Omental fat pad (tissue), 4 donors: ENCODE results near the gene FSIP1. TPM values are rescaled to one million over a fixed set of nuclear protein-coding genes. Genes with fewer than 3 reads are reported as not detected.

Source experiments
- ATAC-seq: fragments of 150-250 bp; one replicate; pipeline ENCODE4 v1.9.1; 2016; ENCODE audit warnings: mild to moderate bottlenecking, moderate library complexity; ENCODE audit not compliant: low FRiP score
- DNase-seq: peaks from one replicate; pipeline ENCODE4 v3.0.0-alpha.2; 2019; ENCODE audit warnings: low spot score
- total RNA-seq, 4 donors: library from RNA; depleted of rRNA; stranded (reverse); fragments of >200 nt; gene quantifications; one replicate each; pipeline ENCODE4 v1.1.0, GENCODE V29; 2016
- TF ChIP-seq, protein P1 (sequence below), 3 donors: fragments of 450-650 bp; IDR thresholded peaks; one replicate each; pipeline ENCODE4 v1.5.1; 2016 to 2017; ENCODE audit warnings: antibody characterized with exemption in 3 of 3, mild to moderate bottlenecking in 3 of 3, moderate library complexity in 2 of 3

The FSIP1 gene
- total RNA-seq, 4 donors from 2014 or later = 0.32 to 0.48 (median 0.41) TPM

DNA sequence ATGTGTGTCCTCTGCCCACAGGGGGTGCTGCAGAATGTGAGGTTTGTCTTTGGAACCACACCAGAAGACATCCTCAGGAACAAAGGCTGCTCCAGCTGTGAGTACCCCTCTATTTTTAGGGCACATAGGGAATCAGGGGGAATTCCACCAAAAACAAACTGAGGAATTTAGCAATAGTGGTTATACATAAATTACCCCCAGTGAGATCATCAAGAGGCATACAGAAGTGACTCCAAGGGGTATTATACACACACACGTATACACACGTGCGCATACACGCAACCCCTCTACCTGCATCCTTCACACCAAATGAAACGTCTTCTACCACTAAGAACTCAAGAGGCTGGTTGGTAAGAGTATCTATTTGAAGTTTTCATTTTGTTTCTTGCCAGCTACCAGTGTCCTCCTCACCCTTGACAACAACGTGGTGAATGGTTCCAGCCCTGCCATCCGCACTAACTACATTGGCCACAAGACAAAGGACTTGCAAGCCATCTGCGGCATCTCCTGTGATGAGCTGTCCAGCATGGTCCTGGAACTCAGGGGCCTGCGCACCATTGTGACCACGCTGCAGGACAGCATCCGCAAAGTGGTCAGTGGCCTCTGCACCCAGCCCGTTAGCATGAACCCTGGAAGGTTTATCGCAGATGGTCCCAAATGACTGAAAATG lies 198.9 kb downstream of the FSIP1 start:
- DNase-seq = no peak
- no peak for ATAC-seq

DNA sequence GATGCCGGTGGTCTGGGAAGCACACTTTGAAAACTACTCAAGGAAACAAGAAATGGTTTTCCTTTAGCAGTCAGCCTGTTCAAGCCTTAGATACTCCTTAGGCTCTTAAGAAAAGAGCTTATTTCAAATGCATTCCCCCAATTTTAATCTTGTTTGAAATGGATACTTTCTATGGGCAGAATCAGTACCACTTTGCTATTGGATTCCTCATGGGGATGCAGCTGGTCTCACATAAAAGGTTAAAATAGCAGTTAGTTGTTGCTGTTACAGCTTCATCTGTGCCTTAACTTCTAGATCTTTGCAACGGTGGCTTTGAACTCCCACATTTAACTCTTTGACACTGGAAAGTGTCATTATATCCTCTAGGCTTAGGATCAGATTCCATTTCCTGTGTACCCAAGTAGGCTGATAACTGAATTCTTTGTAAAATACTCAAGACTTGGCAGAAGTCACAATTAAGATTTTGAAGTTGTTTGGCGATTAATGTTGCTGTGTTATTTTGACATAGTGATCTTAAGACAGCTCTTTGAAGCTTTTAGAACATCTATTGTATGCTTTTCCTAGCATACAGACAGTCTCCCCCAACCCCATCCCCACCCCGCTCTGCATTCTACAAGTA lies 199.6 kb downstream of the FSIP1 start:
- DNase-seq (no peak), ATAC-seq (no peak)
- TF ChIP-seq, protein P1, sequence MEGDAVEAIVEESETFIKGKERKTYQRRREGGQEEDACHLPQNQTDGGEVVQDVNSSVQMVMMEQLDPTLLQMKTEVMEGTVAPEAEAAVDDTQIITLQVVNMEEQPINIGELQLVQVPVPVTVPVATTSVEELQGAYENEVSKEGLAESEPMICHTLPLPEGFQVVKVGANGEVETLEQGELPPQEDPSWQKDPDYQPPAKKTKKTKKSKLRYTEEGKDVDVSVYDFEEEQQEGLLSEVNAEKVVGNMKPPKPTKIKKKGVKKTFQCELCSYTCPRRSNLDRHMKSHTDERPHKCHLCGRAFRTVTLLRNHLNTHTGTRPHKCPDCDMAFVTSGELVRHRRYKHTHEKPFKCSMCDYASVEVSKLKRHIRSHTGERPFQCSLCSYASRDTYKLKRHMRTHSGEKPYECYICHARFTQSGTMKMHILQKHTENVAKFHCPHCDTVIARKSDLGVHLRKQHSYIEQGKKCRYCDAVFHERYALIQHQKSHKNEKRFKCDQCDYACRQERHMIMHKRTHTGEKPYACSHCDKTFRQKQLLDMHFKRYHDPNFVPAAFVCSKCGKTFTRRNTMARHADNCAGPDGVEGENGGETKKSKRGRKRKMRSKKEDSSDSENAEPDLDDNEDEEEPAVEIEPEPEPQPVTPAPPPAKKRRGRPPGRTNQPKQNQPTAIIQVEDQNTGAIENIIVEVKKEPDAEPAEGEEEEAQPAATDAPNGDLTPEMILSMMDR (IDR thresholded peaks at IDR 0.05) = no peak

More for the DNA sequence above, 198.9 kb downstream of the FSIP1 start:
- TF ChIP-seq, protein P1 (IDR thresholded peaks at IDR 0.05) = no peak

DNA sequence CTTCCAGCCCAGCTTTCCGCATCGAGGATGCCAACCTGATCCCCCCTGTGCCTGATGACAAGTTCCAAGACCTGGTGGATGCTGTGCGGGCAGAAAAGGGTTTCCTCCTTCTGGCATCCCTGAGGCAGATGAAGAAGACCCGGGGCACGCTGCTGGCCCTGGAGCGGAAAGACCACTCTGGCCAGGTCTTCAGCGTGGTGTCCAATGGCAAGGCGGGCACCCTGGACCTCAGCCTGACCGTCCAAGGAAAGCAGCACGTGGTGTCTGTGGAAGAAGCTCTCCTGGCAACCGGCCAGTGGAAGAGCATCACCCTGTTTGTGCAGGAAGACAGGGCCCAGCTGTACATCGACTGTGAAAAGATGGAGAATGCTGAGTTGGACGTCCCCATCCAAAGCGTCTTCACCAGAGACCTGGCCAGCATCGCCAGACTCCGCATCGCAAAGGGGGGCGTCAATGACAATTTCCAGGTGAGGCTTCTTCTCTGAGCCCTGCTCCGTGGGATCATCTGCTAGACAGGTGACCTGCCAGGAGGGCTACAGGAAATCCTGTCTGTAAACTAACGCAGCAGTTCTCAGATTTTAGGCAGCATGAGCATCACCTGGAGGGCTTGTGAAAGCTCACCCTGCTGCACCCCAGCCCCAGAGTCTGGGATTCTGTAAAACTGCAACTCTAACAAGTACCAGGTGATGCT lies 200.2 kb downstream of the FSIP1 start:
- DNase-seq (no peak), ATAC-seq (no peak)
- TF ChIP-seq, protein P1 (IDR thresholded peaks at IDR 0.05) = no peak

DNA sequence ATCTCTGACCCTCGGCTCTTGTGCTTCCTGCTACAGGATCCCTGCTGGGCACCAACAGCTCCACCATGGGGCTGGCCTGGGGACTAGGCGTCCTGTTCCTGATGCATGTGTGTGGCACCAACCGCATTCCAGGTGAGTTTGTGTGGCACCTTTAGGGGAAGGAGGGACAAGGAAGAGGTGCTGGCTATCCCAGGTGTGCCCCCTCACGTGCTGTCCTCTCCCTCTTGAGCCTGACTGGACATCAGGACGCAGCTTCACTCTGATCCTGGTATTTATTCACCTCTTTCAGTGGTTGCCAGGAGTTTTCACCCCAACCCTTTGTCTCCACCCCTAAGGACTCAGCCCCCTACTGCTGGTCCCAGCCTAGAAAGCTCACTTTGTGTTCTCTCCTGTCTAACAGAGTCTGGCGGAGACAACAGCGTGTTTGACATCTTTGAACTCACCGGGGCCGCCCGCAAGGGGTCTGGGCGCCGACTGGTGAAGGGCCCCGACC lies 200.8 kb downstream of the FSIP1 start:
- ATAC-seq = no peak

DNA sequence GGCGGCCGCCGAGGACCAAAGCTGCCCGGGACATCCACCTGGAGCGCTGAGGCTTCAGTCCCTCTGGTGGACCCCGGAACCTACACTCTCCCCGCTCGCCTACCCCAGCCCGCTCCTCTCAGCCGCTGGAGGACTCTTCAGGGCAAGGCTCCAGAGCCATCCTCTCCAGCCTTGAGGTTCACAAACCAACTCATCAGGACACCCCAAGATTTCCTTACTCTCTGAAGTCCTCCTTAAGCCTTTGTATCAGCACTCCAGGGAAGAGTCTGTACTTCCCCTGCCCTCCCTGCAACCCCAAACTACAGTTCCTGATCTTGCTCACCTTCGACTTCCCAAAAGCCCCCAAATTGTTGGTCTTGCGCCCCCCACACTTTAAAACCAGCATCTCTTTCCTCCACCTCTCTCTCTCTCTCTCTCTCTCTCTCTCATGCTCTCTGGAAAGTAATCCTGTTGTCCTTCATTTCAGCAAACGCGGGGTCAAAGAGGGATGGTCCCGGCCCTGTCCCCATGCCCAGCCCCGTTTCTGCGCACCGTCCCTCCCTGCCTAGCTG lies 201.3 kb downstream of the FSIP1 start:
- DNase-seq = no peak
- ATAC-seq = no peak
- TF ChIP-seq, protein P1 (IDR thresholded peaks at IDR 0.05) = no peak

More for the DNA sequence above, 200.8 kb downstream of the FSIP1 start:
- TF ChIP-seq, protein P1 (IDR thresholded peaks at IDR 0.05) = no peak
- DNase-seq = no peak

DNA sequence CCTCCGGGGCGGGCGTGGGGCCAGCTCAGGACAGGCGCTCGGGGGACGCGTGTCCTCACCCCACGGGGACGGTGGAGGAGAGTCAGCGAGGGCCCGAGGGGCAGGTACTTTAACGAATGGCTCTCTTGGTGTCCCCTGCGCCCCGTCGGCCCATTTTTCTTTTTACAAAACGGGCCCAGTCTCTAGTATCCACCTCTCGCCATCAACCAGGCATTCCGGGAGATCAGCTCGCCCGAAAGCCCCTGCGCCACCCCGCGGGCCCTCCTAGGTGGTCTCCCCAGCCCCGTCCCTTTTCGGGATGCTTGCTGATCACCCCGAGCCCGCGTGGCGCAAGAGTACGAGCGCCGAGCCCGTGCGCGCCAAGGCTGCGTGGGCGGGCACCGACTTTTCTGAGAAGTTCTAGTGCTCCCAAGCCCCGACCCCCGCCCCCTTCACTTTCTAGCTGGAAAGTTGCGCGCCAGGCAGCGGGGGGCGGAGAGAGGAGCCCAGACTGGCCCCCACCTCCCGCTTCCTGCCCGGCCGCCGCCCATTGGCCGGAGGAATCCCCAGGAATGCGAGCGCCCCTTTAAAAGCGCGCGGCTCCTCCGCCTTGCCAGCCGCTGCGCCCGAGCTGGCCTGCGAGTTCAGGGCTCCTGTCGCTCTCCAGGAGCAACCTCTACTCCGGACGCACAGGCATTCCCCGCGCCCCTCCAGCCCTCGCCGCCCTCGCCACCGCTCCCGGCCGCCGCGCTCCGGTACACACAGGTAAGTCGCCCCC lies 202.0 kb downstream of the FSIP1 start, which contains the start of gene THBS1:
THBS1 (plus strand) TSS at position 595 of the 757 bp plus-strand sequence. CDS start 779 bp downstream, outside the sequence.
- TF ChIP-seq, protein P1 (IDR thresholded peaks at IDR 0.05) = no peak
- ATAC-seq = peak; percentile 70
- peak; percentile 83 for DNase-seq
